ENCODE data around the gene PRXL2B. TPM values are rescaled to one million over a fixed set of nuclear protein-coding genes. Genes with fewer than 3 reads are reported as not detected.

PRXL2B gene
- total RNA-seq, 2 donors from 2014 or later, result 6.4 to 6.8 TPM

GRCh38 chr1:2602311-2602835 lies 15.8 kb downstream of the PRXL2B start:
- Histone ChIP-seq H3K4me1 (no peaks in the 10 kb centered on the region), H3K4me3 (no peak overlapping the region), H3K9me3 (peaks cover 0 to 22% of the 10 kb centered on the region in 2 donors), H3K27ac (no peak overlapping the region), H3K27me3 (no peaks in the 10 kb centered on the region), H3K36me3 (no peaks in the 10 kb centered on the region)
- no peak for DNase-seq (ENCODE audit: low spot score)
- no peak for TF ChIP-seq CTCF (IDR thresholded peaks at IDR 0.05)

- TF ChIP-seq CTCF (IDR thresholded peaks at IDR 0.05), result no peak
- no peaks in the 10 kb centered on the region for H3K36me3 ChIP-seq
- H3K9me3 ChIP-seq, result peaks cover 0 to 22% of the 10 kb centered on the region in 2 donors
- no peaks in the 10 kb centered on the region for H3K4me1 ChIP-seq
- H3K4me3 ChIP-seq, result no peak overlapping the region
- no peaks in the 10 kb centered on the region for H3K27me3 ChIP-seq
- H3K27ac ChIP-seq, result no peak overlapping the region
- DNase-seq (ENCODE audit: low spot score), result no peak
Observed at GRCh38 chr1:2602866-2603520, 16.4 kb downstream of the PRXL2B start.

GRCh38 chr1:2603521-2604155 lies 17.1 kb downstream of the PRXL2B start:
- H3K4me3 ChIP-seq, result no peak overlapping the region
- no peaks in the 10 kb centered on the region for H3K36me3 ChIP-seq
- no peaks in the 10 kb centered on the region for H3K27me3 ChIP-seq
- DNase-seq (ENCODE audit: low spot score), result no peak
- no peaks in the 10 kb centered on the region for H3K4me1 ChIP-seq
- no peak for TF ChIP-seq CTCF (IDR thresholded peaks at IDR 0.05)
- no peak overlapping the region for H3K27ac ChIP-seq
- H3K9me3 ChIP-seq, result peaks cover 0 to 19% of the 10 kb centered on the region in 2 donors

- Histone ChIP-seq H3K36me3 (no peaks in the 10 kb centered on the region), H3K4me1 (no peaks in the 10 kb centered on the region), H3K27me3 (no peaks in the 10 kb centered on the region), H3K9me3 (peaks cover 0 to 12% of the 10 kb centered on the region in 2 donors), H3K4me3 (no peak overlapping the region), H3K27ac (no peak overlapping the region)
- TF ChIP-seq CTCF (IDR thresholded peaks at IDR 0.05), result no peak
- no peak for DNase-seq (ENCODE audit: low spot score)
Observed at GRCh38 chr1:2604156-2604843, 17.7 kb downstream of the PRXL2B start.

GRCh38 chr1:2604844-2605508 lies 18.4 kb downstream of the PRXL2B start:
- no peak for TF ChIP-seq CTCF (IDR thresholded peaks at IDR 0.05)
- Histone ChIP-seq H3K27me3 (no peaks in the 10 kb centered on the region), H3K9me3 (peaks cover 0 to 10% of the 10 kb centered on the region in 2 donors), H3K4me1 (no peaks in the 10 kb centered on the region), H3K4me3 (no peak overlapping the region), H3K36me3 (no peaks in the 10 kb centered on the region), H3K27ac (no peak overlapping the region)
- no peak for DNase-seq (ENCODE audit: low spot score)
